HG03139 (cell line): Measurements from ENCODE around the gene ALDH1L1.
"Not testable (repeated sequence)": the region's sequence is repeated elsewhere in the genome, so short reads cannot be mapped to it uniquely, and the experiment has no call there.

Source experiments
- ATAC-seq: cut with Tn5 transposase; IDR thresholded peaks from one replicate; pipeline ENCODE4 v1.9.1; 2021; ENCODE audit not compliant: unreplicated experiment

Gene ALDH1L1

DNA sequence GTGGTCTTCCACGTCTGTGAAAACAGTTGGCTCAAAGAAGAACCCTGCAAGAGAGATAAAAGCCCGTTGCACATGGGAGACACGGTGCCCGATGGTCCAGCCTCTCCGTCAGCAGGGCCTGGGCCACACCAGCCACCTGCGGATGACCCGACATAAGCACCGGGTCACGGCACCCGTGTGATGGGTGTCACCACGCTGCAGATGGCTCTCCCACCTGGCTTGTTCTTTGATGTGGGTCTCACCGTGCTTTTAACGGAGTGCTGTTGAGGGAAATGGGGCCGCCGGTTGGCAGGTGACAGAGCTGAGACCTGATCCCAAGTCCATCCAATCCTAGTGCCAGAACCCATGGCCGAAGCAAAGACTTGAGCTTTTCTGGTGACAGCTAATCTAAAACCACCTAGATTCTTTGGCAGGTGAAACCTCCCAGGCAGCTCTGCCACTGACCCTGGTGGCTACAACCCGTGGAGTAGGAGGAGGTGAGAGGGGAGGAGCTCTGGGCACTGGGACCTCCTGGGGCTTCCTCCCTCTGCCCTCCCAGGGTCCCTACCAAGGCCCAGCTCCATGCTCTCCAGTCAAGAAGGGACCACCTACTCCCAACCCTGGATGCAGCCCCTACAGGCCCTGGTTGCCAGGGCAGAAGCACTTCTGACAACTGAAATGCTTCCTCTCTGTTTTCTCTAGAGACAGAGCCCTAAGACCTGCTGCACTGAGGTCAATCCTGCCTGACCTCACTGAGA is 73.0 kb downstream of the ALDH1L1 start:
- ATAC-seq, result no peak

DNA sequence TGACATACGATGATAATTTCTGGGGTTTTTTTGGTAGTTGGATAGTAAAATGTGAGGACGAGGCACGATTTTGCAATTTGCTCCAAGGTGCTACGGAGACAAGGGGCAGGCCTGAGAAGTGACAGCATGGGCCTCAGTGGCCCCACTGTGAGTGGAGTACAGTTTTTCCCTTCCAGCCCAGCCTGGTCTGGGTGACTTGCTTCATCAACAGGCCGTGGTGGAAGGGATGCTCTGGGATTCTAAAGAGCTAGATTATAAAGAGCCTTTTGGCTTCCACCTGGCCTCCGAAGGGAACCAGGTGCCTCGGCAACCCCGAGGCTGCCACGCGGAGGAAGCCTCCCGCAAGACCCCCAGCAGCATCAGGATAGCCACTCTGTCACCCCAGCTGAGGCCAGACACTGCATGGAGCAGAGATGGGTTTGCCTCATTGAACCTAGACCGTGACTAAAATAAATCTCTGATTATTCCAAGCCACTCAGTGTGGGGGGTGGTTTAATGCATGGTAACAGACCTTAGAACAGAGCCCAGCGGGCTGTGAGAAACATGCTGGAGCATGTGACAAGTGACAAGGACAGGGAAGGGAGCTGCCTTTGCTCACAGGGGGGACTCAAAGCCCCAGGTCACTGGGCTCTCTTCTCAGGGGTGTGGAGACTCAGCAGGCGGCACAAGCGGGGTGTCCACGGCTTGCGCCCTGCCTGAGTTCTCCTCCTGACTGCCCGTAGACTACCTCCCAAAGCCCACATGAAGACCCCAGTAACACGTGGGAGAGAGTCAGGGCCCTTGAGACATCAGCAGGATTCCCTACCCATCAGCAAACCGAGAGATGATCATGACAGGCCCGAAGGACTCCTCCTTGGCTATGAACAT is 73.8 kb downstream of the ALDH1L1 start:
- no peak for ATAC-seq

DNA sequence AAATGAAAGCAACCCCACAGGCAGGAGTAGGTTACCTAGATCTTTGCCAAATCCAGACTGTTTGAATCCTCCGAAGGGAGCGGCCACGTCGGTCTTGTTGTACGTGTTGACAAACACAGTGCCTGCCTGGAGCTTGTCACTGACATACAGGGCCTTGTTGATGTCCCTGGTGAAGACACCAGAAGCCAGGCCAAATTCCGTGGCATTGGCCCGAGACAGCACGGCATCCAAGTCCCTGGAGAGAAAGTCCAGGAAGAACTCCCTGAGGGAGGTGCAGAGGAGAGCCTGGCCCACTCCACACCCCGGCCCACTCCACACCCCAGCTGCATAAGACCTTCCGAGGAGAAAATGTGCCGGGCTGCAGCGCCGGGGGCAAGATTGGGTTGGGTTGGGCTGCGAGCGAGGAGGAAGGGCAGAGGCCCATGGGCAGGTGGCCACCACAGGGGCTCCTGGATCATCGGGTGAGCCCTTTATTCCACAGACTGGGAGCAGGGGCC is 74.6 kb downstream of the ALDH1L1 start:
- ATAC-seq, result no peak

DNA sequence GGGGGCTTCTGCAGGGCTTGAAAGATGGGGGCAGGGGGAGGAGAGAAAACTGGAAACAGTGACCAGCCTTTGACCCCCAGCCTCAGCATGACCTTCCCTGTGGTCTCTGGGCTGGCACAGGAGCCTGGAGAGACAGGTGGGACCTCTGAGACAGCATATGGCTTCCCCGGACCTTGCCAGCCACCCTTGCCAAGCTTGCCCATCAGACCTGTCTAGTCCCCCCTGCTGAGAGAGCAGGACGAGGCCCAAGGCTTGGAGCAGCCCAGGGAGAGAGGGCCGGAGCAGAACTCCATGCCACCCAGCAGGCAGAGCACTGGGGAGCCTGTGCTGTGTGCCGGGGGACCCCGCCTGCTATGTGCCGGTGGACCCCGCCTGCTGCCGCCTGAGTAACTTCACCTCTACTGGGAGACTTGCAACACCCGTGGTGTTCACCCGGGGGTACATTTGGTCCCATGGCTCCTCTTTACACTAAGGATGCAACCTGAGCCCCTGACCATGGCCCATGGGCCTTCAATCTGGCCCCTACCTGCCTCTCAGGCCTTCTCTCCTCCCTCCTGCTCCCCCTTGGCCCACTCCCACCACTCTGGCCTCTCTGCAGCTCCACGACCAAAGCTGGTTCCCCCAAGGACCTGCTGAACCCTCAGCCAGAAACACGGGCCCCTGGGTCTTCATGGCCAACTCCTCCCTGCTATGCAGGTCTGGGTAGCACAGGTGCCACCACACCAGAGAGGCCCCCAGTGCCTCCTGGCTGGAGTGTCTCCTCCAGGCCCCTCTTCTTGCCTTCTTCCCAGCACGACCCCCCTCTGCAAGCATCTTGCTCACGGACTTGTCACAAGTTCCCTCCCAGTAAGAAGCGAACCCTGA is 75.4 kb downstream of the ALDH1L1 start:
- ATAC-seq, result no peak

DNA sequence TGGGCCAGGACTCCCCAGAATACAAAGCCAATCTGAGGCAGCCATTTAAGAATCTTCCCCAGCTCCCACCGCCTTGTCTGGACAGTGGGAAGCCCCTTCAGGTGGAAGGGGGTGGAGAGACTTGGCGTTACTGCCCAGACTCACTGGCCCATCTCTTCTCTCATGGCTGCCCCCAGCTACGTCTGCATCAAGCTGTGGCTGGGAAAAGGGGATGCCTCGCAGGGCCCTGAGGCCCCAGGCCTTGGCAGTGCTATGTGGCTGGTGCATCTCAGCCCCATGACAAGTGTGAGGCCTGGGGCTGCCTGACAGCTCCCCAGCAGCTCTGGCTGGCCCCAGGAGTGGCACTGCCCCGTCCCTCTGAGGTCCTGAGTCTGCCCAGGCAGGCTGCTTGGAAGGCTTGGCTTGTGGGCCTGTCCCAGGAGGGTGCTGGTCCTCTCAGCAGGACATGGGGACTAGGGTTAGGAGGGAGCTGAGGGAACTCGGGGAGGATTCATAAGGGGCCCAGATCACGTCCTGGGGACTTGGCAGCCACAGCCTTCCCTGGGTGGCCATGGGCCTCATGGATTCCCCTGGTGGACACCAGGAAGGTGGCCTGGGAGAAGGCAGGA is 76.3 kb downstream of the ALDH1L1 start:
- no peak for ATAC-seq

DNA sequence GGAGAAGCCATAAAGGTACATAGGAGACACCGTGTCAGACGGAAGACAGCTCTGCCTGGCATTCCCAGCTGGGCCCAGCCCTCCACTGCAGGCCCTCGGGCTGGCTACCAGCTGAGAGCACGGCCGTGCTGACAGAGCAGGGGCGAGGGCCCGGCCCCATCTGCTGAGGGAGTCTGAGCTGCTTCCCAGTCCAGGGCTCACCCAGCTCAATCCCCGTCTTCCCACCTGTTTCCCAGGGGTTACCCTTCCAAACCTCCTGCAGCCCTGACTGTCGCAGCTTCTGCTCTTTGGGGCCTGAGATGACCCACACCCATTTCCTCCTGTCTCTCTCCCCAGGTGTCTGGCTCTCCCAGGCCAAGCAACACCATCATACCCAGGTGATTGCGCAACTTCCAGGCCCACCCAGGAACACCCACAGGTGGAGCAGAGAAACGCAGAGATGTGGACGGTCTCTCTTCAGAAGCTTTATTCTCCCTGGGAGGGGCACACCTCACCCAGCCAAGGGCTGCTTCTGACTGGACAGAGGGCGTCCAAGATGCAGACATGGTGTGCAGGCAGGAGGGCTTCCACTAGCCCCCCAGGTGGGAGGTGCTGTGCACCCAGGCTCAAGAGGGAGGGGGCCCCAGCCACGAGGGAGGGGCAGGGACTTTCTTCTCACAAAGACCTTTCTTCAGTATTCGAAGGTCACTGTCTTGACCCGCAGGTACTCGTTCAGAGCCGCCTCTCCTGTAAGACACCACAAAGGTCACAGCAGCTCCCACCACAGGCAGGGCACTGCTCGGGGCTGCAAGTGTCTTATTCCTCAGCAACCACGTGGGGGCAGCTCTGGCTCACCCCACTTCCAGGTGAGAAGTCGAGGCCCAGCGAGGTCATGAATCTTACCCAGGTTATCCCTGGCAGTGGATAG is 77.0 kb downstream of the ALDH1L1 start:
- no peak for ATAC-seq

DNA sequence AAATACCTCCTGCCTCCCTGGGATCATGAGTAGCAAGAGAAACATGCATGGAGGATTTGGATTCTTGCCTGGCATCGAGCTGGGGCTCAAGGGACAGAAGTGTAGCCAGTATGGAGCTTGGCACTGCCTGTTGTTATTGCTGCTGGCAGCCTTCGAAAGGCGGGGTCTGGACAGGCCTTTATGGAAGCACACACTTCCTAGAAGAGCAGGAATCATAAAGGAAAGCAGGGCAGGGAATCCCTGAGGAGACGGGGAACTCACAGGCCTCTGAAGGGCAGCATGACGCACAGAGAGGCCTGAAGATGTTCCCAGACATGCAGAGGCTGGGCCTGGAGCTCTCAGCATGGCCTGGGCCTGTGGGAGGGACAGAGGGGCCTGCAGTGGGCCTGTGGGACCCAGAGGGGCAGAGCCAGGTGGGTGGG is 77.8 kb downstream of the ALDH1L1 start:
- ATAC-seq, result no peak

DNA sequence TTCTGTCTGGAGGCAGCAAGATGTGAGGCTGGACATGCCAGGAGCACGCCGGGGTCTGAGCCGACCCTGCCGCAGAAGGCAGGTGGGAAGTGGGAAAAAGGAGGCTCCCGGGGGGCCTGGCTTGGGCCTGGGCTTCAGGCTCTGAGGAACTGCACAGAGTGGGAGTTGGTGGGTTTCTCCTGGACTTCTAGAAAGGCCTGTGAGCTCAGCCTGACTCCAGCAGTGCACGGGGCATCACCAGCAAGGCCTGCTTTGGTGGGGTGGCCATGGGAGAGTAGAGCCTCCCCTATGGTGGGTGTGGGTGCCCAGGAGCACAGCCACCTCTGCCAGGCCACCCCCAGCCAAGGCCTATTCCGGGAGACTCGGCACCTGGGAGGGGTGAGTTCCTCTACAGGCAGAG is 78.4 kb downstream of the ALDH1L1 start:
- no peak for ATAC-seq

DNA sequence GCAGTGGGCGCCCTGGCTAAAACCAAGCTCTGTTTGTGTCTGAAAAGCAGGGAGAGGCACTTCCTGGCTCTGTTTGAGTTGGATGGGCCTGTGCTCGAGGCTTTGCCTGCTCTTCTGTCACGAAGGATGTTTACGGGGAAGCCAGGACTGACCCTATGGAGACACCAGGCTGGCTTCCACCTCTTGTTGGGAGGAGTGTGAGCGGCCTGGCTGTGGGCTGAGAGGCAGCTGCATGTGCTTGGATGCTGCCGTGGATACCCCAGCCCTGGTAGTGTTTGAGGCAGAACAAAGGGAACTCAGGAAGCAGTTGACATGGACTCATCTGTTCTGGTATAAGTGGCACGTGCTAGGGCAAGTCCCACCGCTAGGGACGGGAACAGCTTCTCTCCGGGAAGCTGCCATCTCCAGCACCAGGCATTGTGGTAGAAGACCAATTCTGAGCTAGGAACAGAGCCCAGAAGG is 78.8 kb downstream of the ALDH1L1 start:
- no peak for ATAC-seq

DNA sequence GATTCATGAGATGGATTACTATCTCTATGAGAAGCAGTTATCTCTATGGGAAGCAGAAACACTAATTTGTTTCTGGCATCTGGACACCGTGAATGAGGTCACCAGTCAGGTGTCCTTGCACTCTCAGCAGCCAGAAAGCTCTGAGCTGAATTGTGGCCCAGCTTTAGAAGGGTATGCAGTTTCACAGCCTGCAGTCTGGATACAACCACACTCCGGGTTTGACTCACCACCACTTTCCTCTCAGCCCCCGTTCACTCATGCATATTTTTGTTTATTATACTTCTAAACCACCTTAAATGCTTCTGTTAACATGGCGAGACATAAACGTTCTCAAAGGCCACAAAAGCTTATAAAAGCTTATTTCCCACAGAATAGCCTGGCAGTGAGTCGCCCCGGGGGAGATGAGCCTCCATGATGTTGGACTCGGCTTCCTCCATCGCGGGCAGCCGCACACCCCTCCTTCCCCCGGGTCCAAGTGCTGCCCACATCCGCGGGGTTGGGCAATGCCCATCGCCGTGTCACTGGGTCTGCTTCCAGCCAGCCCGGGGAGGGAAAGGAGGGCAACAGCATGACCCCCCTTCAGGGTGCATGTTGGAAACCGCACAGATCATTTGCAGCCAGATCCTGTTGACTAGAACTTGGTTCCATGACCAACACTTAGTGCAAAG is 79.6 kb downstream of the ALDH1L1 start:
- ATAC-seq, result no peak

DNA sequence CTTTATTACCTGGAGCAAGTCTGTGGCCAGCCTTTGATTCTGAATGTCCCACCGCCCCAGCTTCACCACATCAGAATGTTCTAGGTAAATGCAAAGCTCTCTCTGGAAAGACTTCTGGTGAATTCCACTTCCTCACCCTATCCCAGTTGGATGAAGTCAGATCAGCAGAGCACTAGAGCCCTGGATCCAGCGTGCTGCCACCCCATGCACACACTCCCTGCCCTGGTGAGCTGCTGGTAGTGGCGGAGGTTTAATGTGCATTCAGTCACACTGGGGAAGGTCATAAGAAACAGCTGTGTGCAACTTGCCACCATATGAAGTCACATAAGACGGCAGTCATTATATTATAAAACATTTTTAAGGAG is 80.1 kb downstream of the ALDH1L1 start:
- no peak for ATAC-seq

DNA sequence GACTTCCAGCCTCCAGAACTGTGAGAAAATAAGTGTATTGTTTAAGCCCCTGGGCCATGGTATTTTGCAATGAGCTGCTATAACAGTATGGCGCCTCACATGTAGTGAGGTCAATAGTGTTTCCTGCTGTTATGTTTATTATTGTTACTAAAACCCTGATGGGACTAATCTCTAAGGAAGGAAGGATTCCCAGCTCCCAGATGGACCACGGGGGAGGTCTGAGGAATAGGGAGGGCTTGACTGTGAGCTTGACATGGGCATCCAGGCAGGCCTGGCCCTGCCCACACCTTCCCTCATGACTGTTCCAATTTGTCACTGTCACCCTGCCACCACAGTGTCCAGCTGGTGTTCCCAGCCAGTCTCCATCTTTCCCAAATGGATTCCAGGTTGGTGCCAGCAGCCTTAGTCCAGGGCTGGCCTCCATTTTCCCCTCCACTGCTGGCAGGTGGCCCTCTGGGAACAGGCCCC is 82.0 kb downstream of the ALDH1L1 start:
- no peak for ATAC-seq

DNA sequence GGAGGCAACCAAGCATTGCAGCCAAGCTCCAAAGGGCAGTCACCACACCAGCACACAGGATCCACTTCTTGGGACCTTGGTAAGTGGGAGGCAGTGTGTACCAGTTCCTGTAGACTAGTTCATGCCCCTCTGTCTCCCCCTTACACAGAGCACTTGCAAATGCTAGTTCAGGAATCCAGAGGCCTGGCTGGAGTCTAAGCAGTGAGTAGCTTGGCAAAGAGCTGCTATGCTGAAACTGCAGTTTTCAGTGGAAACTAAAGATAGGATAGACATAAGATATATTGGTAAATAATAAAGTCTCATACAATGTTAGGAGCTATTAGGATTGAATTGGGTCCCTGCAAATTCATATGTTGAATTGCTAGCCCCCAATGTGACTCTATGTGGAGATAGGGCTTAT is 82.6 kb downstream of the ALDH1L1 start:
- ATAC-seq, result no peak

DNA sequence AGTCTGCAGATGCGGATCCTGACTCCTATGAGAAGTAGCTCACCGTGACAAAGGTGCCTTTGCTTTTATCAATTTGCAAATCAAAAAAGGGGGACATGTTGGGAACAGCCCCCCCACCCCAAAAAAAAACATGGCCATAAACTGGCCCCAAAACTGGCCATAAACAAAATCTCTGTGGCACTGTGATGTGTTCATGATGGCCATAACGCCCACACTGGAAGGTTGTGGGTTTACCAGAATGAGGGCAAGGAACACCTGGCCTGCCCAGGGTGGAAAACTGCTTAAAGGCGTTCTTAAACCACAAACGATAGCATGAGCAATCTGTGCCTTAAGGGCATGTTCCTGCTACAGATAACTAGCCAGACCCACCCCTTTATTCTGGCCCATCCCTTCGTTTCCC is 84.1 kb downstream of the ALDH1L1 start:
- not testable (repeated sequence) for ATAC-seq

DNA sequence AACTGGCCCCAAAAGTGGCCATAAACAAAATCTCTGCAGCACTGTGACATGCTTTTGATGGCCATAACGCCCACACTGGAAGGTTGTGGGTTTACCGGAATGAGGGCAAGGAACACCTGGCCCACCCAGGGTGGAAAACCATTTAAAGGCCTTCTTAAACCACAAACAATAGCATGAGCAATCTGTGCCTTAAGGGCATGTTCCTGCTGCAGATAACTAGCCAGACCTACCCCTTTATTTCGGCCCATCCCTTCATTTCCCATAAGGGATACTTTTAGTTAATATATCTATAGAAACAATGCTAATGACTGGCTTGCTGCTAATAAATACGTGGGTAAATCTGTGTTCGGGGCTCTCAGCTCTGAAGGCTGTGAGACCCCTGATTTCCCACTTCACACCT is 88.3 kb downstream of the ALDH1L1 start:
- not testable (repeated sequence) for ATAC-seq

DNA sequence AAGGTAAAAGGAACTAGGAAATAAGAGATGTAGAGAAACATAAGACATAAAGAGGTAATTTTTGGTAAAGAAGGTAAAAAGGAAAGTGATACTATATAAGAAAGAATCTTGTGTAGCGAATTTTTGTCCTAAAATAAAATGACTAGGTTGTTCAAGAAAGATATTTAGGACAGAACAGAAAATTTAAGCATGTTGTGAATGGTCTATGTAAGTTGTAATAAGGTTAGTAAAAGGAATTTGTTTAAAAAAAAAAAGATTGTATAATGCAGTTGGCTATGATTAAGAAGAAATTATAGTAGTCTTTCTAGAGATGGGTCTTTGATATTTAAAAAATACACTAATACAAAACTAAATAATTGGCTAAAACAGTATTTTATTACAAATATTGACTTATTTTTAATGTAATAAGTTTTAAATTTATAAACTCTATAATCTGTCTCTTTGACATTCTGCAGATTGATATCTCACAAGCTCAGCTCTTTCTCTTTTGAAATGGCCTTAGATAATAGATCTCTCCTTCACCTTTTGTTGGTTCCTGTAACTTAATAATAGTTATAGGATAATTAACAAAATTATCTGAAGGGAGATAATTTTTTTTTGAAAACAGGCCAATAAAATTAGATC is 92.7 kb downstream of the ALDH1L1 start:
- no peak for ATAC-seq

DNA sequence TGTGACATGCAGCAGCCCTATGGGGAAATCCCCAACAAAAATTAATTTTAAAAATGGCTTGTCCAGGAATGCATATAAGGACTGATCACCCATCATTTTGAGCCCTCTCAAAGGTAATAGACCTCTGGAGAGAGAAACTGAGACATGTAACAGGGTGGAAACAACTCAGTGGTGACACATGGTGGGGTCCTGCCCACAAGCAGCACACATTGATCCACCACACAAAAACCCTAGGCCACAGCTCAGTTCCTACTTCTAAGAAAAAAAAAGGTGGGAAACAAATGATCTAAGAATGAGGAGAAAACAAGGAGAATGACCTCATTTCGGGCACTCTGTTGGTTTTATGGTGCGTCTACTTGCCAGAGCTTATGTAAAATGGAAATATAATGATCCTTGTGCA is 94.5 kb downstream of the ALDH1L1 start:
- ATAC-seq, result no peak

DNA sequence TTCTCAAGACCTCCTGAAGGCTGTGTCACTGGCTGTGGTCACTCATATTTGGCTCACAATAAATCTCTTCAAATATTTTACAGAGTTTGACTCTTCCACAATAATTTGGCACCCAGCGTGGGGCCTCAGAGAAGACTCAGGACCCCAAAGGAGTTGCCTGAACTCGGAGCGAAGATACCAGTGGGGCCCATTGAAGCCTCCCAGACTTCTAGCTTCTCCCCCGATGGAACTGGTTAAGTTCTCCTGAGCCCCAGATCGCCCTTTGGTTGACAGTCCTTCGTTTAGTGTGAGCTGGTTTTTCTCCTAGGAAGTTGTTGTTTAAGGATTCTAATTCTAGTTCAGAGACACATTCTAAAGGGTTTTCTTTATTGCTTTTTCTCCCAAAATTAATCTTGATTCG is 95.1 kb downstream of the ALDH1L1 start:
- ATAC-seq, result no peak

DNA sequence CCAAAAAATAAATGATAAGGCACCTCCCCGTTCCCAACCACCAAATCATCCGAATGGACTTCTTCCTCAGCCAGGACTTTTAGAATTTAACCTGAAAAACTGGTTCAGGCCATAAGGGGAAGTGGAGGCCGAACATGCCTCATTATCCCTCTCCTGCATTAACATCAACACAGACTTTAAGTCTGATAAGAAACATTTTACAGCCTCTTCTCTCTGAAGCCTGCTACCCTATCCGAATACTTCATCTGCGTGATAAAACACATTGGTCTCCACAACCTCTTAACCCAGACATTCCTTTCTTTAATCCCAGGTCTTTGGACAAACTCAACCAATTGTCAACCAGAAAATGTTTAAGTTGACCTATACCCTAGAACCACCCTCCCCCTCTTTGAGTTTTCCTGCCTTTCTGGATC is 95.6 kb downstream of the ALDH1L1 start:
- no peak for ATAC-seq
